ENCODE results near the gene PPP4R3B. TPM values are rescaled to one million over a fixed set of nuclear protein-coding genes. Genes with fewer than 3 reads are reported as not detected.
"Not testable (repeated sequence)": the region's sequence is repeated elsewhere in the genome, so short reads cannot be mapped to it uniquely, and the experiment has no call there.

The PPP4R3B gene
- total RNA-seq, 1 donor from 2014 or later: 29.6 TPM

GRCh38 chr2:55601849-55602248 lies 15.6 kb downstream of the PPP4R3B start:
- no peak for DNase-seq (ENCODE audit: low spot score)
- intact Hi-C loops (cut with DNase I): no loop called here

- no peak for DNase-seq (ENCODE audit: low spot score)
- intact Hi-C loops (cut with DNase I): no loop called here
These were observed 19.2 kb downstream of the PPP4R3B start for GRCh38 chr2:55598056-55598795.

GRCh38 chr2:55596795-55597194 lies 20.6 kb downstream of the PPP4R3B start:
- DNase-seq (ENCODE audit: low spot score); intact Hi-C loops (cut with DNase I): not testable (repeated sequence)

- DNase-seq (ENCODE audit: low spot score): no peak
- intact Hi-C loops (cut with DNase I): no loop called here
These were observed 21.9 kb downstream of the PPP4R3B start for GRCh38 chr2:55595536-55595935.

- intact Hi-C loops (cut with DNase I): no loop called here
These were observed 25.3 kb downstream of the PPP4R3B start for GRCh38 chr2:55592130-55592529.

GRCh38 chr2:55590810-55591440 lies 26.5 kb downstream of the PPP4R3B start:
- intact Hi-C loops (cut with DNase I): no loop called here
- no peak for DNase-seq (ENCODE audit: low spot score)

More at GRCh38 chr2:55592130-55592529, 25.3 kb downstream of the PPP4R3B start:
- DNase-seq (ENCODE audit: low spot score): no peak

- intact Hi-C loops (cut with DNase I): no loop called here
- no peak for DNase-seq (ENCODE audit: low spot score)
These were observed 31.9 kb downstream of the PPP4R3B start for GRCh38 chr2:55585451-55586080.

GRCh38 chr2:55581874-55582547 lies 35.4 kb downstream of the PPP4R3B start:
- intact Hi-C loops (cut with DNase I): no loop called here

GRCh38 chr2:55581435-55581834 lies 36.0 kb downstream of the PPP4R3B start:
- no peak for DNase-seq (ENCODE audit: low spot score)
- intact Hi-C loops (cut with DNase I): no loop called here

More at GRCh38 chr2:55581874-55582547, 35.4 kb downstream of the PPP4R3B start:
- no peak for DNase-seq (ENCODE audit: low spot score)

GRCh38 chr2:55569002-55569401 lies 48.4 kb downstream of the PPP4R3B start:
- intact Hi-C loops (cut with DNase I); DNase-seq (ENCODE audit: low spot score): not testable (repeated sequence)

- intact Hi-C loops (cut with DNase I): no loop called here
- no peak for DNase-seq (ENCODE audit: low spot score)
These were observed 50.1 kb downstream of the PPP4R3B start for GRCh38 chr2:55567298-55567697.

GRCh38 chr2:55565613-55566012 lies 51.8 kb downstream of the PPP4R3B start:
- intact Hi-C loops (cut with DNase I): no loop called here
- no peak for DNase-seq (ENCODE audit: low spot score)

- intact Hi-C loops (cut with DNase I): no loop called here
- no peak for DNase-seq (ENCODE audit: low spot score)
These were observed 56.6 kb downstream of the PPP4R3B start for GRCh38 chr2:55560855-55561254.

GRCh38 chr2:55556809-55557208 lies 60.6 kb downstream of the PPP4R3B start:
- intact Hi-C loops (cut with DNase I): no loop called here

GRCh38 chr2:55555977-55556376 lies 61.4 kb downstream of the PPP4R3B start:
- intact Hi-C loops (cut with DNase I): no loop called here

More at GRCh38 chr2:55556809-55557208, 60.6 kb downstream of the PPP4R3B start:
- no peak for DNase-seq (ENCODE audit: low spot score)

GRCh38 chr2:55553321-55553720 lies 64.1 kb downstream of the PPP4R3B start:
- intact Hi-C loops (cut with DNase I): no loop called here
- no peak for DNase-seq (ENCODE audit: low spot score)

More at GRCh38 chr2:55555977-55556376, 61.4 kb downstream of the PPP4R3B start:
- no peak for DNase-seq (ENCODE audit: low spot score)

GRCh38 chr2:55550368-55551102 lies 66.9 kb downstream of the PPP4R3B start:
- no peak for DNase-seq (ENCODE audit: low spot score)
- intact Hi-C loops (cut with DNase I): no loop called here

- intact Hi-C loops (cut with DNase I); DNase-seq (ENCODE audit: low spot score): not testable (repeated sequence)
These were observed 69.7 kb downstream of the PPP4R3B start for GRCh38 chr2:55547679-55548078.

- intact Hi-C loops (cut with DNase I): no loop called here
- no peak for DNase-seq (ENCODE audit: low spot score)
These were observed 70.4 kb downstream of the PPP4R3B start for GRCh38 chr2:55547001-55547400.
